Body of pancreas (tissue), 4 donors: Measurements from ENCODE around the gene ZNF276.

Experiments used
- POLR2A ChIP-seq, 3 donors: fragments of 450-650 bp; IDR thresholded peaks; one replicate each; pipeline ENCODE4 v1.6.1; 2016; ENCODE audit warnings: antibody characterized with exemption in 3 of 3, mild to moderate bottlenecking in 2 of 3
- TF ChIP-seq, protein P1 (sequence below), 7 experiments: fragments of 450-650 bp in 4 of 7; fragments of 200-600 bp in 3 of 7; sonication (generic) in 3 of 7; IDR thresholded peaks; one replicate each; pipeline ENCODE4 v1.5.1; 2016 to 2019; ENCODE audit warnings: antibody characterized with exemption in 7 of 7

DNA sequence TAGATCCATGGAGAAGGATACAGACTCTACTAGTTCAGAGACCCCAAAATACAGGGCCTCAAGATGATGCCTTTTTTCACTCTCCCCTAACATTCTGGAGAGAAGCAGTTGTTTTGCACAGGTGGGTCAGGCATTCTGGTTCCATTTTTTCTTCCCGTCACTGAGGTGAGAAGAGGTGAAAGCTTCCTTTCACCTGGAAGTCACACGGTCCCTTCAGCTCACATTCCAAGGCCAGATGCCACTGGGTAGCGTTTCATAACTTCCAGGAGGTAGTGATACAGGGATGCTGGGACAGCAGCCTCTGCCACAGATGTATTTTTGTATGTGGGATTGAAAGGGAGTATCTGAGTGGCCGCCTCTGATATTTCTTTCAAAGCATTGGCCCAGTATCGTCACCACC lies 32.9 kb upstream of the ZNF276 start:
- TF ChIP-seq, protein P1, sequence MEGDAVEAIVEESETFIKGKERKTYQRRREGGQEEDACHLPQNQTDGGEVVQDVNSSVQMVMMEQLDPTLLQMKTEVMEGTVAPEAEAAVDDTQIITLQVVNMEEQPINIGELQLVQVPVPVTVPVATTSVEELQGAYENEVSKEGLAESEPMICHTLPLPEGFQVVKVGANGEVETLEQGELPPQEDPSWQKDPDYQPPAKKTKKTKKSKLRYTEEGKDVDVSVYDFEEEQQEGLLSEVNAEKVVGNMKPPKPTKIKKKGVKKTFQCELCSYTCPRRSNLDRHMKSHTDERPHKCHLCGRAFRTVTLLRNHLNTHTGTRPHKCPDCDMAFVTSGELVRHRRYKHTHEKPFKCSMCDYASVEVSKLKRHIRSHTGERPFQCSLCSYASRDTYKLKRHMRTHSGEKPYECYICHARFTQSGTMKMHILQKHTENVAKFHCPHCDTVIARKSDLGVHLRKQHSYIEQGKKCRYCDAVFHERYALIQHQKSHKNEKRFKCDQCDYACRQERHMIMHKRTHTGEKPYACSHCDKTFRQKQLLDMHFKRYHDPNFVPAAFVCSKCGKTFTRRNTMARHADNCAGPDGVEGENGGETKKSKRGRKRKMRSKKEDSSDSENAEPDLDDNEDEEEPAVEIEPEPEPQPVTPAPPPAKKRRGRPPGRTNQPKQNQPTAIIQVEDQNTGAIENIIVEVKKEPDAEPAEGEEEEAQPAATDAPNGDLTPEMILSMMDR (IDR thresholded peaks at IDR 0.05): no peak
- TF ChIP-seq POLR2A (IDR thresholded peaks at IDR 0.05): no peak
